HG03097 (cell line): Measurements from ENCODE around the gene OR2L8.
A peak's percentile ranks its signal among the peaks of the same experiment; 100 is the strongest.

Experiments used
- ATAC-seq: cut with Tn5 transposase; IDR thresholded peaks from one replicate; pipeline ENCODE4 v1.9.1; 2021; ENCODE audit not compliant: unreplicated experiment, low FRiP score

OR2L8 gene, protein sequence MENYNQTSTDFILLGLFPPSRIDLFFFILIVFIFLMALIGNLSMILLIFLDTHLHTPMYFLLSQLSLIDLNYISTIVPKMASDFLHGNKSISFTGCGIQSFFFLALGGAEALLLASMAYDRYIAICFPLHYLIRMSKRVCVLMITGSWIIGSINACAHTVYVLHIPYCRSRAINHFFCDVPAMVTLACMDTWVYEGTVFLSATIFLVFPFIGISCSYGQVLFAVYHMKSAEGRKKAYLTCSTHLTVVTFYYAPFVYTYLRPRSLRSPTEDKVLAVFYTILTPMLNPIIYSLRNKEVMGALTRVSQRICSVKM

DNA sequence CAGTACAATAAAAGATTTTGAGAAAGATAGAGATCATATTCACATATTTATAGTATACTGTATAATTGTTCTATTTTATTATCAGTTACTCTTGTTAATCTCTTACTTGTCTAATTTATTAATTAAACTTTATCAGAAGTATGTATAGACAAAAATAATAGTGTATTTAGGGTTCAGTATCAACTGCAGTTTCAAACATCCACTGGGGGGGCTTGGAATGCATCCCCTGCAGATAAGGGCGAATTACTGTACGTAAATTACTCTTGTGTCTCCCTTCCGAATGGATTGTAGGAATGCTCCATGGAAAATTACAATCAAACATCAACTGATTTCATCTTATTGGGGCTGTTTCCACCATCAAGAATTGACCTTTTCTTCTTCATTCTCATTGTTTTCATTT is at the start of gene OR2L8:
Gene OR2L8, plus strand, starts transcription at position 301 of the 400 bp plus-strand sequence. Its CDS starts 0 bp downstream, at position 301.
- no peak for ATAC-seq

DNA sequence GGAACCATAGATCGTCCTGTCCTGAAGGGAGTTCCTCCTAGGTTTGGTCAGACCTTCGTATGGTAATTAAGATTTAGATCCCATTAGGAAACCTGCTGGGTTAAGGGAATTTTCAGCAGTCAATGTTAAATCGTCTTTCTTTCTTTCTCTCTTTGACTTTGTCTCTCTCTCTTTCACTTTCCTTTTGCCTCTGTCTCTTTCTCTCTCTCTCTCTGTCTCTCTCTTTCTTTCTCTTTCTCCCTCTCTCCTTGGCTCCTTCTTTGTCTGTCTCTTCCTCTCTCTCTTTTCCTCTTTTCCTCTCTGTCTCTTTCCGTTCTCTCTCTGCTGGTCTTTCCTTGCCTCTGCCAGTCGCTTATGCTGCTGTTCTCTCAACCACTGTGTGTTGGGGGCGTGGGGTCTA is 44.5 kb upstream of the OR2L8 start:
- ATAC-seq = no peak

DNA sequence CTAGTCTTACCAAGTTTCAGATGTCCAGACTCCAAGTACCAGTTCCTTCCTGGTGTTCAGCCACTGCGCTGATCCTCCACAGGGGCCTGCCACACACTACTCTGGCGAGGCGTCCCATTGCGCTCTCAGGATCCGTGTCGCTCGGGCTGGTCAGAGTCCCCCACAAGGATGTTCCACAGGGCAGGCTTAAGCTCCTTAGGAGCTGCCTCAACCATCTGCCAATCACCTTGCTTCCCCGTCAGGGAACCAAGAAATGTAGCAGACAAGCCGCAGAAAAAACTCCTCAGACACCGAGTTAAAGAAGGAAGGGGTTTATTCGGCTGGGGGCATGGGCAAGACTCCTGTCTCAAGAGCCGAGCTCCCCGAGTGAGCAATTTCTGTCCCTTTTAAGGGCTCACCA is 43.5 kb upstream of the OR2L8 start:
- ATAC-seq = no peak

DNA sequence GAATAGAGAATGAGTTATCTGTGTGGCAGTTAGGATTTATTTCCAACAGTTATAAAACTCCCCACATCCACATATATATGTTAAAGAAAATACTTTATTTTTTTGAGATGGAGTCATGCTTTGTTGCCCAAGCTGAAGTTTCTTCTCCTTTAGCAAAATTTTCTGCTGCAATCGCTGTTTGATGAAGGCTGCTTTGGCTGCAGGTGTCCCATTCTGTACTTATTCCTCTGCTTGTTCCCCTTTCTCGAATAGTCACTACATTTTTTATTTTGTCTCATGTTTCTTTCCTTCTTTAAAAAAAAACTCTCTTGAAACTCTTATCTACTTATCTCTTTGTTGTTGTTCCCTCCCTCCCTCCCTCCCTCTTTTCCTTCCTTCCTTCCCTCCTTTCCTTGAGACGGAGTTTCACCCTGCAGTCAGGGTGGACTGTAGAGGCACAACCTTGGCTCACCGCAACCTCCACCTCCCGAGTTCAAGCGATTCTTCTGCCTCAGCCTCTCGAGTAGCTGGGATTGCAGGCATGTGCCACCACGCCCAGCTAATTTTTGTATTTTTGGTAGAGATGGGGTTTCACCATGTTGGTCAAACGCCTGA is 42.7 kb upstream of the OR2L8 start:
- ATAC-seq = no peak

DNA sequence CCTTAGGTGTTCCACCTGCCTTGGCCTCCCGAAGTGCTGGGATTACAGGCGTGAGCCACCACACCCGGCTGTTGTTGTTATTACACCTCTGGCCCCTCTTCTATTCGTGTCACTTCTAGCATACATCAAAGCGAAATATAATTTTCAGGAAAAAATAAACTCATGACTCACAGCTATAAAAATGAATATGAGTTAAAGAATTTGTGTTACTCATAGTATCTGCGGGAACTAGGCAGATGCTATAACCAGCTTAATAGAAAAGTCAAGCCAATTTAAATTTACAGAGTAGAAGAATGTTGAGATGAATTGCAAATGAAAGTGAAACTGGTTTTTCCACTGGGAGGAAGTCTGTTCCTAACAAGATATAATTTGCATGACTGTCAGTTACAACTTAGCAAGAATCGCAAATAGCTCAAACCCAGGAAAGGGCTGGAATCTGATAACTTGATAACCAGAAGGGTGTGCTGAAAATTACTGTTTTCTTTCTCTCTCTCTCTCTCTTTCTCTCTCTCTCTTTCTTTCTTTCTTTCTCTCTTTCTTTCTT is 42.1 kb upstream of the OR2L8 start:
- ATAC-seq = no peak

DNA sequence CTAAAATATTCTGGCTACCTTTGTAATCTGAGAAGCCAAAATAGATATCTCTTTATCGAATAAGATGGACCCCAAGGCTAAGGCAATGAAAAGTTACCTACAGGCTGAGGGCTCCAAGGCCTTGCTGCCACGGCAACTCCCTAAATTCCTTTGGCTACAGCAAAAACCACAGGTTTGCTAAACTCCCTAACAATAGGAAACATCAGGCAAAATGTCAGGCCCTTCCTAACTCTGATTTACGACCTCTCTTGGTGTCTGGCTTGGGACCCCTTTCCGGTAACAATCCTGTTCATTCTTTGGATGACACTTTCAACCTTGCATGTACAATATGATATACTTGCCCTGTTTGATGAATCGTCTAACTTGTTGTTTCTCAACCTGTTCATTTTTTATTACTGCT is 39.9 kb upstream of the OR2L8 start:
- ATAC-seq = no peak

DNA sequence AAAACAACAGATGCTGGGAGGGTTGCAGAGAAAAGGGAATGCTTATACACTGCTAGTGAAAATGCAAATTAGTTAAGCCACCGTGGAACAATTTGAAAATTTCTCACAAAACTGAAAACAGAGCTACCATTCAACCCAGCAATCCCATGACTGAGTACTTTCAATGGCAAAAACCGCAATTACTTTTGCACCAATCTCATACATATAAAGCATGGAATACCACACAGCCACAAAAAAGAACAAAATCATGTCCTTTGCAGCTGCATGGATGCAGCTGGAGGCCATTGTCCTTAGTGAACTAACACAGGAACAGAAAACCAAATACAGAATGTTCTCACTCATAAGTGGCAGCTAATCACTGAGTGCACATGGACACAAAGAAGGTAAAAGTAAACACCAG is 34.9 kb upstream of the OR2L8 start:
- ATAC-seq = no peak

DNA sequence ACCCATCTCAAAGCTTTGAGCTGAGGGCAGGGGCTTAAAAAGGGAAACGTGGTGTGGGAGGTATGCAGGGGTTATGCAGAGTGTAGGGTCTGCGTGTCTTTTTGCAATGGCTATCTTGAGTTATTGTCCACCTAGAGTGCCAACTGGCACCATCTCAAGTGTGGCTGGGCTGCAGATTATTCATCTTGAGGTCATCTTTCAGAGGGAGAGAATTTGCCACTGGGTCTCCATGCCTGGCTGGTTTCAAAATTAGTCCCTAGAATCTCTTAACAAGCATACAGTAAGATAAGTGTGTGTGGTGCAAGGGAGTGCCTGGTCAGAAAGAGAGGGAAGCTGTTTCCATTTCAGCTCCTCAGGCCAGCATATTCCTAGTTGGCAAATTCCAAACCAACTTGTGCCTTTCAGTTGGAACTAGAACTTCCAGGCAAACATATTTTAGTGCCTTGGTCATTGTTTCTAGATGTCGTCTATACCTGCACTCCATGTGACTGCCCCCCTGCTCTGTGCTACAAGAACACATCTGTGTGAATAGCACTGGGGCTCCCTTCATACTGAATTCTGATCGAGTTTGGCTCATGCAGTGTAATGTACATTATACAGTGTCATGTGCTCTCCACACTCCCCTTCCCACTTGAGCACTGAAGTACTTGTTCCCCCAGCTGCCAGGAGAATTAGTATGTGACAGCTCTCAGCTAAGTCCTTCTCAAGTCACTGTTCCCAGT is 33.6 kb upstream of the OR2L8 start:
- no peak for ATAC-seq

DNA sequence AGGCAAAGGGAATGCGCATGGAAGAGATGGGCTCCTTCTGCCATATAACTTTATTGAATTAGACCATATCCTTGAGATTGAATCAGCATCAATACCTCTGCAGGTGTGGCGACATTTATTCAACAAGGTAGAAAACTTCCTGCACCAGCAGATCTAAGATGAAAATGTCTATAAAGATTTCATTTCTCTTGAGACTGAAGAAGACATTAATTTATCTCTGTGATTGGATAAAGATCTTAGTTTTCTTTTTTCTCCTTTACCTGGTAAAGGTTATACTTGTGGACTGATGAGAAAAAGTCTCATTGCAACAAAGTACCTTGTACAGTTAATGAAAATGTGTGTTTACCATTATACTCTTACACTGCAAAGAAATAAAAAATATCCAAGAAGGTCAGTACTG is 28.7 kb upstream of the OR2L8 start, which contains the start of gene OR2T8:
Gene OR2T8, plus strand, starts transcription at position 301 of the 400 bp plus-strand sequence. CDS start 766 bp downstream, outside the sequence.
- ATAC-seq = no peak

DNA sequence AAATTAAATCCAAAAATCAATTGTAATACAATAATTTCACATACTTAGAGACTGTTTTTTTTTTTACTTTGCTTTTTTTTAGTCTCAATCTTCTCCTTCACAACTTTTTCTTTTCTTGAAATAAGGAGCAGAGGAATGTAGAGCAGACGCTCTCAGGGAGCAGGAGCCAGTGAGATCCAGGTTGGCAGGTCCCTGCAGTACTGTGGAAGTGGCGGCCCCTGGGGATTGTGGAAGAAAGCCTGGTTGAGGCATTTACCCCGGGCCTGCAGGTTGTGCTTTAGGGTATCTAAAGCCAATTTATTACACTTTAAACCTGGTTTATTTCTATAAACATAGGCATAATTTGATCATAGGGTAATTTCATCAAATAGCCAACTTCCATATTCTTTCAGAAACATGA is 24.7 kb upstream of the OR2L8 start:
- no peak for ATAC-seq

DNA sequence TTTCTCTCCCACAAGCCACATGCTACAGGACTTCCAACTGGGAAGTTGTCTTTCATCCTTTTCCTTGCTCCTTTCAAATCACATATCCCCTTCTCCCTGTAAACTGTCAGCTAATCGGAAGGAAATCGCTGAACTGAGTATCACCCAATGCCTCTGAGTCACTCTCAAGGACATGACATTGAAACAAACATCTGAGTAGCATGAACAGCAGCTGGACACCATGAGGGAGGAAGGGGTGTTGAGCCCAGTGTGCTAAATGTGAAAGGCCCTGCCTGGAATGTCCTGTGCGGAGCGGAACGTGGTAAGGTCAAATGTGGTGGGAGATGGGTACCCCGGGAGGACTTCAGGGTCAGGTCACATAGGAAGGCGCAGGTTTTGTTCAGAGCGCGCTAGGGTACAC is 23.8 kb upstream of the OR2L8 start, which contains the start of gene OR2AJ1:
Gene OR2AJ1, plus strand, starts transcription at position 22 of the 400 bp plus-strand sequence. CDS start 8,880 bp downstream, outside the sequence.
- no peak for ATAC-seq

DNA sequence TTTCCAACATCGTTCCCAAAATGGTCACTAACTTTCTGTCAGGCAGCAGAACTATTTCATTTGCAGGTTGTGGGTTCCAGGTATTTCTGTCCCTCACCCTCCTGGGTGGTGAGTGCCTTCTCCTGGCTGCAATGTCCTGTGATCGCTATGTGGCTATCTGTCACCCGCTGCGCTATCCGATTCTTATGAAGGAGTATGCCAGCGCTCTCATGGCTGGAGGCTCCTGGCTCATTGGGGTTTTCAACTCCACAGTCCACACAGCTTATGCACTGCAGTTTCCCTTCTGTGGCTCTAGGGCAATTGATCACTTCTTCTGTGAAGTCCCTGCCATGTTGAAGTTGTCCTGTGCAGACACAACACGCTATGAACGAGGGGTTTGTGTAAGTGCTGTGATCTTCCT is 14.7 kb upstream of the OR2L8 start:
- ATAC-seq = no peak

DNA sequence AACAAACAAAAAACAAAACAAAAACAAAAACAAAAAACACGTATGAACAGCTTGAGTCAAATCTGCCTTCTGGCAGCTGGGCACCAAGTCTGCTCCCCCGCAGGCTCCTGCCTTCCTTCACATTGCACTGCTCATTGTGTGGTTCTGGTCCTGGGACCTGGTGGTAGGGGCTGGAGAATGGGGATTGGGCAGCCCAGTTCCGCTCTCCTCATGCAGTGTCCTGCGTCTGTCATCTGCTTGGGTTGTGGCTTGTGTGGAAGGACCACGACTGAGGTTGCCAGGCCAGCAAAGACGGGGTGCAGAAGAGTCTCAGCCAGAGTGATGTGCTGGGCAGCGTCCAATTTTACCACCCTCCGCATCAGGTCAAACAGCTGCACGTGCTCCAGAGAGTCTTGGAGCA is 12.9 kb upstream of the OR2L8 start:
- no peak for ATAC-seq

DNA sequence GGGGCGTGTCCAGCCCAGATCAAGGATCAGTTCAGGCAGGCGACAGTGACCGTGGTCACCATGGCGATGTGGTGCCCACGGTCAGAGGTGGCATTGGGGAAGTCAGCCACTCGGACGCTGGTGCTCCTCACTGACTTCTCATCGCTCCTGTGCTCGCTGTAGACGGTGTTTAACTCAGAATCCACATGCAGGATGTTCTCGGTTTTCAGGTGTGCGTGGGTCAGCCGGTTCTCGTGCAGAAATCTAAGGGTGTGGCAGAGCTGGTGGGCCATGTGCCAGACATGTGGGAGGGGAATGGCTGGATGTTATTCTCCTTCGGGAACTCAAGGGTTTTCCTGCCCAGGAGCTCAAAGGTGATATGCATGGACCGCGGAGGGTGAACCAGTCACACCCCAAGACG is 12.2 kb upstream of the OR2L8 start:
- ATAC-seq = no peak

DNA sequence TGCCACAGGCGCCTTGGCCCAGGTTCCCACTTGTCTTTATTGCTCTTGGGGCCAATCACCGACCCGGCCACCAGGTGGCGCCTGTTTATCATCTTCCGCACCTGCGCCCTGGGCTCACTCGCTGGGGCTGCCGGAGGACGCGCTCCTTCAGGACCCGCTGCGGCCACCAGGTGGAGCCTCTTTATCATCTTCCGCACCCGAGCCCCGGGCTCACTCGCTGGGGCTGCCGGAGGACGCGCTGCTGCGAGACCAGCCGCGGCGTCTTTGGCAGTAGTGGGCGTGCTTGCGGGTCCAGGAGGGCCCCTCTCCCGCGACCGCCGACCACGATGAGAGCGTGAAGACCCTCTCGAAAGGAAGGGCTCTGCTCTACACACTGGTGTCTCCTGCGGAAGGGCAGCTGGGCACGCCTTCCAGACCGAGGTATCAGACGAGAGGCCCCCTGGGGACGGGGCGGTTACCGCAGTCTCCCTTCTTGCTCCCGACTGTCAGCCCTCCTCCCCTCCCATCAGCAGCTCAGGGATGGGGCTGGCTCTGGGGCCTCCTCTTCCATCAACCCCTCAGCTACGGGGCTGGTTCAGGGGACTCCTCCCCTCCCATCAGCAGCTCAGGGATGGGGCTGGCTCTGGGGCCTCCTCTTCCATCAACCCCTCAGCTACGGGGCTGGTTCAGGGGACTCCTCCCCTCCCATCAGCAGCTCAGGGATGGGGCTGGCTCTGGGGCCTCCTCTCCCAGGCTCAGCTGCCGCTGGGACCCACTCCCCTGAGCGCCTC is 11.5 kb upstream of the OR2L8 start:
- peak; percentile 100 for ATAC-seq

DNA sequence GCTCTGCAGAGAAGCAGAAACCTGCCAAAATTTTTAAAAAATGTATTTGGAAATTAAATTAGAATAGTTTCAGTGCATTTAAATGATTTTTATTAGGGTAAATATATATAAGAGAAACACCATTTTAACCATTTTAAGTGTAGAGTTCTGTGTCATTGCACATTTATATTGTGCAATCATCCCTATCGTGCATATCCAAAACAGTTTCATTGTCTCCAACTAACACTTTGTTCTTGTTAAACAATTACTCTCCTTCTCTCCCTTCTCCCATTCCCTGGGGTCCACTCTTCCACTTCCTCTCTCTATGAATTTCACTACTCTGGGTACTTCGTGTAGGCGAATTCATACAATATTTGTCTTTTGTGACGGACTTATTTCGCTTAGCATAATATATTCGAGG is 6.0 kb upstream of the OR2L8 start:
- ATAC-seq = no peak

DNA sequence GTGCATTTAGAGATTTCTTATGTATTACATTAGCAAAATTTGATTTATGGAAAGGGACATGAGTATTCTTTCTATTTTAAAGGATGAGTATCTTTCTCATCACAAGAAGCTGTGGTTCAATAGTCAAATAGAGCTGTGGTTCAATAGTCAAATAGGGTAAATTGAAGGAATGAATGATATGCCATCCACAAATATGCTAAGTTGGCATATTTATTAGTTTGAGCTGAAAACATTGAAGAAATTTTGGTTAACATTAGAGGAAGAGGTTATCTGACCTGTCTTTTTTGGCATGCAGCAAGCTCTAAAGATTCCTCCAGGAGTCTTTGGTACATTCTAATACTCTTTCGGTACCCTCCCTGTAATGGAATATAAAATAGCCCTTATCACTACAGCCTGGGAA is 4.8 kb downstream of the OR2L8 start:
- no peak for ATAC-seq

DNA sequence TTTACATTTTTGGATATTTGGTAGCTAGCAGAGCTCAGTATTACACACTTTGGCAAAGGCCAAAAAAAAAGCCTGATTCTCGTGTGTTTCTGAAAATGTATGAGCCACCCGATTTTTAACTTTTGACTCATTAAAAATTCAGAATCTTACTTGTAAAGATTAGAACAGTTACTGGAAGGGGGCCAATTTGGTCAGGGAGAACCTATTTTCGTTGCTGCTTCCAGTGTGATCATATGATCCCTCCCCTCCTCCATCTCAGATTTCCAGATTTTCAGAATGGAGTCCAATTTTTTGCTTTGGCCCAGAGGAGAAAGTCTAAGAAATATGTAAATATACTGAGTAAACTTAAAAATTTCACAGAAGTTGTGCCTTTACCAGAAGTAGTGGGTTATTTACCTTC is 13.1 kb downstream of the OR2L8 start:
- no peak for ATAC-seq

DNA sequence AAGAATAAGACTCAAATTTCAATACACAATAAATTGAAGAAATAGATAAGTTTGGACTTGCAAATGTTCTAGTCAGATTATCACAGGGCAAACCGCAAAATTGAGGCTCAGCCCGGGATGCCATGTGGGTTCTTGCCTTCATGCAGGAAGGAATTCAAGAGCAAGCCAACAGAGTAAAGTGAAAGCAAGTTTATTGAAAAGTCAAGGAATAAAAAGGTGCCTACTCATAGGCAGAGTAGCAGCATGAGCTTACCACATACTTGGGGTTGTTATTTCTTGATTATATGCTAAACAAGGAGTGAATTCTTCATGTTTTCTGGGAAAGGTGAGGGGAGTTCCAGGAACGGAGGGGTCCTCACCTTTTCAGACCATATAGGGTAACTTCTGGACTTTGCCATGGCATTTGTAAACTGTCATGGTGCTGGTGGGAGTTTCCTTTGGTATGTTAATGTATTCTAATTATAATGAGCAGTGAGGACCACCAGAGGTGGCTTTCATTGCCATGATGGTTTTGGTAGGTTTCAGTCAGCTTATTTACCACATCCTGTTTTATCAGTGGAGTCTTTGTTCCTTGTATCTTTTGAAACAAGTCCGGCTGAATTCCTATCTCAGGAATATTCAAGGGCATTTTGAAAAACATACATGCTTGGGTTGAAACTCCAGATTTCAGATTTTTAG is 14.4 kb downstream of the OR2L8 start:
- no peak for ATAC-seq

DNA sequence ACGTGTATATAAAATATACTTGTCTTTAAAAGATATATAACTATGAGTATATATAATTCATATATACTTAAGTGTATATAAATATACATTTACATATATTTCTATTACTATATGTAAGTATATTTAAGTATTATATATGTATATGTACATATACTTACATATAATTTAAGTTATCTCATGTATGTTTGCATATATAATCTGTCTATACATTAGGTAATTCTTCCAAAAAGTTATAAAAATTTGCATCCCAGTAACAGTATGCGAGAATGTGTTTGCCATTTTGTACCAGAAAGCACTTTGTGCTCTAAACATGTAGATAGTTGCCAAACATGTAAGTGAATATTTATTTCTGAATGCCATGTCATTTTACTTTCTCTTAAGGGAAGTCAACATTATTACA is 16.3 kb downstream of the OR2L8 start, which contains the start of gene OR2AK2:
Gene OR2AK2, plus strand, starts transcription at position 301 of the 400 bp plus-strand sequence. CDS start 144 bp downstream, outside the sequence.
- ATAC-seq = no peak
